ENCODE data around the gene CD99.

CD99 gene

GRCh38 chrX:2781226-2781571 lies 90.1 kb downstream of the CD99 start:
- Histone ChIP-seq H3K79me2 (no peaks in the 10 kb centered on the region), H3K4me1 (no peaks in the 10 kb centered on the region), H3K27ac (no peak overlapping the region), H3K9ac (no peak overlapping the region), H3K36me3 (ENCODE audit: control insufficient read depth, insufficient read depth, low read length) (no peaks in the 10 kb centered on the region), H3K4me2 (ENCODE audit: low read length) (no peak overlapping the region), H3K4me3 (ENCODE audit: low read depth, low read length) (no peak overlapping the region), H3K27me3 (ENCODE audit: control insufficient read depth, insufficient read depth, low read length) (no peaks in the 10 kb centered on the region), H2AFZ (no peak overlapping the region), H3K9me3 (ENCODE audit: control insufficient read depth, low read length) (no peaks in the 10 kb centered on the region)
- TF ChIP-seq CTCF (IDR thresholded peaks at IDR 0.05), result no peak

- Histone ChIP-seq H3K9ac (no peak overlapping the region), H3K9me3 (ENCODE audit: control insufficient read depth, low read length) (no peaks in the 10 kb centered on the region), H3K4me1 (no peaks in the 10 kb centered on the region), H3K4me3 (ENCODE audit: low read depth, low read length) (no peak overlapping the region), H3K36me3 (ENCODE audit: control insufficient read depth, insufficient read depth, low read length) (no peaks in the 10 kb centered on the region), H3K27me3 (ENCODE audit: control insufficient read depth, insufficient read depth, low read length) (no peaks in the 10 kb centered on the region), H3K4me2 (ENCODE audit: low read length) (no peak overlapping the region), H3K27ac (no peak overlapping the region), H3K79me2 (no peaks in the 10 kb centered on the region), H2AFZ (no peak overlapping the region)
- no peak for TF ChIP-seq CTCF (IDR thresholded peaks at IDR 0.05)
These were observed 90.6 kb downstream of the CD99 start for GRCh38 chrX:2781698-2782097.

- Histone ChIP-seq H3K4me3 (ENCODE audit: low read depth, low read length) (no peak overlapping the region), H3K79me2 (no peaks in the 10 kb centered on the region), H3K9ac (no peak overlapping the region), H3K4me1 (no peaks in the 10 kb centered on the region), H3K27ac (no peak overlapping the region), H3K4me2 (ENCODE audit: low read length) (no peak overlapping the region), H2AFZ (no peak overlapping the region), H3K27me3 (ENCODE audit: control insufficient read depth, insufficient read depth, low read length) (no peaks in the 10 kb centered on the region), H3K36me3 (ENCODE audit: control insufficient read depth, insufficient read depth, low read length) (no peaks in the 10 kb centered on the region), H3K9me3 (ENCODE audit: control insufficient read depth, low read length) (no peaks in the 10 kb centered on the region)
- no peak for TF ChIP-seq CTCF (IDR thresholded peaks at IDR 0.05)
These were observed 91.1 kb downstream of the CD99 start for GRCh38 chrX:2782171-2782570.

- no peaks in the 10 kb centered on the region for H3K27me3 ChIP-seq (ENCODE audit: control insufficient read depth, insufficient read depth, low read length)
- no peaks in the 10 kb centered on the region for H3K4me1 ChIP-seq
- no peaks in the 10 kb centered on the region for H3K79me2 ChIP-seq
- no peaks in the 10 kb centered on the region for H3K36me3 ChIP-seq (ENCODE audit: control insufficient read depth, insufficient read depth, low read length)
- no peak overlapping the region for H3K9ac ChIP-seq
- H2AFZ ChIP-seq, result no peak overlapping the region
- no peak for TF ChIP-seq CTCF (IDR thresholded peaks at IDR 0.05)
- H3K27ac ChIP-seq, result no peak overlapping the region
- no peak overlapping the region for H3K4me3 ChIP-seq (ENCODE audit: low read depth, low read length)
- no peaks in the 10 kb centered on the region for H3K9me3 ChIP-seq (ENCODE audit: control insufficient read depth, low read length)
- no peak overlapping the region for H3K4me2 ChIP-seq (ENCODE audit: low read length)
These were observed 91.7 kb downstream of the CD99 start for GRCh38 chrX:2782778-2783177.

GRCh38 chrX:2784026-2784425 lies 92.9 kb downstream of the CD99 start:
- no peak for TF ChIP-seq CTCF (IDR thresholded peaks at IDR 0.05)
- no peaks in the 10 kb centered on the region for H3K79me2 ChIP-seq
- no peaks in the 10 kb centered on the region for H3K36me3 ChIP-seq (ENCODE audit: control insufficient read depth, insufficient read depth, low read length)
- H3K27me3 ChIP-seq (ENCODE audit: control insufficient read depth, insufficient read depth, low read length), result no peaks in the 10 kb centered on the region
- no peak overlapping the region for H2AFZ ChIP-seq
- H3K9ac ChIP-seq, result no peak overlapping the region
- no peaks in the 10 kb centered on the region for H3K4me1 ChIP-seq
- H3K27ac ChIP-seq, result no peak overlapping the region
- no peak overlapping the region for H3K4me3 ChIP-seq (ENCODE audit: low read depth, low read length)
- no peak overlapping the region for H3K4me2 ChIP-seq (ENCODE audit: low read length)
- no peaks in the 10 kb centered on the region for H3K9me3 ChIP-seq (ENCODE audit: control insufficient read depth, low read length)
